Loucy (cell line): Measurements from ENCODE around the gene SPCS2.

Experiments
- H2AFZ ChIP-seq: fragments of 200-600 bp; sonication (generic); 2 replicates; pipeline ENCODE4 v1.6.0; 2016; ENCODE audit warnings: antibody characterized with exemption, mild to moderate bottlenecking, low read length, moderate library complexity
- H3F3A ChIP-seq: fragments of 200-600 bp; 2 replicates; pipeline ENCODE4 v1.6.0; 2016; ENCODE audit warnings: antibody characterized with exemption, low read depth, mild to moderate bottlenecking
- H3K27me3 ChIP-seq: fragments of 200-600 bp; sonication (generic); 2 replicates; pipeline ENCODE4 v1.6.1; 2014; ENCODE audit warnings: low read length, mild to moderate bottlenecking; ENCODE audit not compliant: insufficient read depth, poor library complexity, severe bottlenecking
- H3K36me3 ChIP-seq: fragments of 200-600 bp; sonication (generic); 2 replicates; pipeline ENCODE4 v1.6.1; 2016; ENCODE audit warnings: low read length; ENCODE audit not compliant: insufficient read depth
- H3K4me1 ChIP-seq: fragments of 200-600 bp; sonication (generic); 2 replicates; pipeline ENCODE4 v1.5.1; 2014; ENCODE audit warnings: low read length, mild to moderate bottlenecking; ENCODE audit not compliant: insufficient read depth, poor library complexity, severe bottlenecking
- H3K4me2 ChIP-seq: fragments of 200-600 bp; sonication (generic); 2 replicates; pipeline ENCODE4 v1.6.0; 2014; ENCODE audit warnings: antibody characterized with exemption, low read length, low read depth, mild to moderate bottlenecking; ENCODE audit not compliant: poor library complexity, severe bottlenecking
- H3K4me3 ChIP-seq: fragments of 200-600 bp; sonication (generic); 2 replicates; pipeline ENCODE4 v1.5.1; 2014; ENCODE audit warnings: low read length, mild to moderate bottlenecking, mixed read lengths; ENCODE audit not compliant: poor library complexity, severe bottlenecking
- H3K79me2 ChIP-seq: fragments of 200-600 bp; sonication (generic); 2 replicates; pipeline ENCODE4 v1.6.1; 2014; ENCODE audit warnings: low read length; ENCODE audit not compliant: insufficient read depth
- H3K9ac ChIP-seq: fragments of 200-600 bp; sonication (generic); 2 replicates; pipeline ENCODE4 v1.6.0; 2014; ENCODE audit warnings: mild to moderate bottlenecking, low read depth, low read length, moderate library complexity; ENCODE audit not compliant: poor library complexity, severe bottlenecking
- H3K9me2 ChIP-seq: fragments of 200-600 bp; sonication (generic); replicated peaks from 2 replicates; pipeline ENCODE4 v1.6.1; 2016; ENCODE audit warnings: low read depth, low read length, mixed read lengths
- H3K9me3 ChIP-seq: fragments of 200-600 bp; sonication (generic); 2 replicates; pipeline ENCODE4 v1.6.1; 2014; ENCODE audit warnings: mild to moderate bottlenecking, antibody characterized with exemption, low read length, low read depth; ENCODE audit not compliant: insufficient read depth
- H4K20me1 ChIP-seq: fragments of 200-600 bp; sonication (generic); 2 replicates; pipeline ENCODE4 v1.6.0; 2014; ENCODE audit warnings: antibody characterized with exemption, low read length, mild to moderate bottlenecking; ENCODE audit not compliant: insufficient read depth, poor library complexity, severe bottlenecking
- EZH2phosphoT487 ChIP-seq: fragments of 200-600 bp; IDR thresholded peaks from 2 replicates; pipeline ENCODE4 v1.6.1; 2018; ENCODE audit warnings: antibody characterized with exemption, mild to moderate bottlenecking, moderate library complexity, borderline replicate concordance
- TF ChIP-seq, protein P1 (sequence below): fragments of 200-600 bp; sonication (generic); conservative IDR thresholded peaks from 2 replicates; pipeline ENCODE4 v1.5.1; 2014; ENCODE audit warnings: mild to moderate bottlenecking, antibody characterized with exemption, low read length

SPCS2 gene

GRCh38 chr11:74933765-74934164 lies 15.3 kb upstream of the SPCS2 start:
- Histone ChIP-seq H2AFZ (no peak overlapping the region), H3K9me2 (no peaks in the 10 kb centered on the region), H3K79me2 (no peaks in the 10 kb centered on the region), H3K9ac (no peak overlapping the region), H3K9me3 (no peaks in the 10 kb centered on the region), H3K4me2 (no peak overlapping the region), H3F3A (no peaks in the 10 kb centered on the region), H3K27me3 (no peaks in the 10 kb centered on the region), H4K20me1 (no peaks in the 10 kb centered on the region), H3K4me3 (no peak overlapping the region), H3K36me3 (no peaks in the 10 kb centered on the region), H3K4me1 (peaks cover 8% of the 10 kb centered on the region)
- TF ChIP-seq, protein P1, sequence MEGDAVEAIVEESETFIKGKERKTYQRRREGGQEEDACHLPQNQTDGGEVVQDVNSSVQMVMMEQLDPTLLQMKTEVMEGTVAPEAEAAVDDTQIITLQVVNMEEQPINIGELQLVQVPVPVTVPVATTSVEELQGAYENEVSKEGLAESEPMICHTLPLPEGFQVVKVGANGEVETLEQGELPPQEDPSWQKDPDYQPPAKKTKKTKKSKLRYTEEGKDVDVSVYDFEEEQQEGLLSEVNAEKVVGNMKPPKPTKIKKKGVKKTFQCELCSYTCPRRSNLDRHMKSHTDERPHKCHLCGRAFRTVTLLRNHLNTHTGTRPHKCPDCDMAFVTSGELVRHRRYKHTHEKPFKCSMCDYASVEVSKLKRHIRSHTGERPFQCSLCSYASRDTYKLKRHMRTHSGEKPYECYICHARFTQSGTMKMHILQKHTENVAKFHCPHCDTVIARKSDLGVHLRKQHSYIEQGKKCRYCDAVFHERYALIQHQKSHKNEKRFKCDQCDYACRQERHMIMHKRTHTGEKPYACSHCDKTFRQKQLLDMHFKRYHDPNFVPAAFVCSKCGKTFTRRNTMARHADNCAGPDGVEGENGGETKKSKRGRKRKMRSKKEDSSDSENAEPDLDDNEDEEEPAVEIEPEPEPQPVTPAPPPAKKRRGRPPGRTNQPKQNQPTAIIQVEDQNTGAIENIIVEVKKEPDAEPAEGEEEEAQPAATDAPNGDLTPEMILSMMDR: no peak
- TF ChIP-seq EZH2phosphoT487: no peak

DNA sequence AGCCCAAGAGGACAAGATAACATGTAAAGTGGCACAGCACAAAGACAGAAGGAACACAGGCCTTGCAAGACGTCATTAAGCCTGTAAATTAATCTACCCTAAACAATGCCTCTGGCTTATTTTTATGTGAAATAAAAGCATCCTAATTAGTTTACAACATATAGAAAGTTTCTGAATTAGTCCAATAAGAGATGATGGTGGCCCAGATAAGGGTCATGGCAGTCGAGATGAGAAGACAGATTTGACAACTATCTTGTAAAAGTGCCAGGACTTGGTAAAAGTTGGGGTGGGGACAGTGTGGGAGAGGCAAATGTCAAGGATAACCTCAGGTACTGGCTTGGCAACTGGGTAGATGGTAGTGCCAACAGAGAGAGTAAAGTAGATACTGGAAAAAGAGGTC lies 13.8 kb upstream of the SPCS2 start:
- H3K4me3 ChIP-seq: no peak overlapping the region
- no peaks in the 10 kb centered on the region for H3F3A ChIP-seq
- no peaks in the 10 kb centered on the region for H3K36me3 ChIP-seq
- no peaks in the 10 kb centered on the region for H3K27me3 ChIP-seq
- H2AFZ ChIP-seq: no peak overlapping the region
- TF ChIP-seq, protein P1: no peak
- no peak for TF ChIP-seq EZH2phosphoT487
- no peaks in the 10 kb centered on the region for H3K79me2 ChIP-seq
- H3K9ac ChIP-seq: no peak overlapping the region
- no peaks in the 10 kb centered on the region for H4K20me1 ChIP-seq
- no peaks in the 10 kb centered on the region for H3K9me3 ChIP-seq
- no peak overlapping the region for H3K4me2 ChIP-seq
- no peaks in the 10 kb centered on the region for H3K9me2 ChIP-seq
- peaks cover 8% of the 10 kb centered on the region for H3K4me1 ChIP-seq

GRCh38 chr11:74936087-74936486 lies 13.0 kb upstream of the SPCS2 start:
- Histone ChIP-seq H3K4me3 (no peak overlapping the region), H3K4me2 (no peak overlapping the region), H2AFZ (no peak overlapping the region), H3K4me1 (peaks cover 8% of the 10 kb centered on the region), H3K9me3 (no peaks in the 10 kb centered on the region), H3K9ac (no peak overlapping the region), H4K20me1 (no peaks in the 10 kb centered on the region), H3F3A (no peaks in the 10 kb centered on the region), H3K79me2 (no peaks in the 10 kb centered on the region), H3K27me3 (no peaks in the 10 kb centered on the region), H3K36me3 (no peaks in the 10 kb centered on the region), H3K9me2 (no peaks in the 10 kb centered on the region)
- TF ChIP-seq EZH2phosphoT487: no peak
- TF ChIP-seq, protein P1: no peak
